ENCODE results near the gene MANF.
"Not testable (repeated sequence)": the region's sequence is repeated elsewhere in the genome, so short reads cannot be mapped to it uniquely, and the experiment has no call there.

MANF gene

DNA sequence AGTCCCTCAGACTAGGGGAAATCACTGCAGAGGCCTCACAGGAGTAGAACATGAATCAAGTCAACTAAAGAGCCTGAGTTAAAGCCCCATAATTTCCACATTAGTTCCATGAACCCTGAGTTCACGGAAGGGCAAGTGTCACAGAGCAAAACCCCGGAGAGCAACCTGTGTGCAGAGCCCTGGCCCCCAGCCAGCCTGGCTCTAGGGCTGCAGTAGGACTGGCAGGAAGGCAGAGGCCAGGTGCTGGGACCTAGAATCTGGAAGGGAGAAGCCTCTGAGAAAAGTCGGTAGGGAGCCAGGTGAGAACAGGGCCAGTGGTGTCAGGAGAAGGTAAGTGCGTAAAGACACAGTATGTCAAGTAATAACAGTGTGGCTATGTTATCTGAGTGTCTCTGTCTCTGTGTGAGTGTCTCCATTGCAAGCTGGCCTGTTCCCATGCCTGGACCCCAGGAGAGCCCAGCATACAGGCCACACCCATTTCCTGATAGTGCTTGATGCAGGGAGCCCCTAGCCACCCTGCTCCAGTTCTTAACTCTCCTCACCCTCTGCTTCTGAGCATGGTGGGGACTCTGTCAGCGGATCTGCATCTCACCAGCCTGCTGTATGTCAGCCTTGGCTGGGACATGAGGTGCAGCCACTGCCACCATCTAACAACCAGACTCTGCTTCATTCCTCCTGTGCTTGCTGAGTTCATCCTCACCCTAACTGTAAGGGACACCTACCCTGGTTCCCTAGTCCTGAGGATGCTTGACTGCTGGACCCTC, 11.3 kb upstream of the MANF start:
- DNase-seq = no peak

DNA sequence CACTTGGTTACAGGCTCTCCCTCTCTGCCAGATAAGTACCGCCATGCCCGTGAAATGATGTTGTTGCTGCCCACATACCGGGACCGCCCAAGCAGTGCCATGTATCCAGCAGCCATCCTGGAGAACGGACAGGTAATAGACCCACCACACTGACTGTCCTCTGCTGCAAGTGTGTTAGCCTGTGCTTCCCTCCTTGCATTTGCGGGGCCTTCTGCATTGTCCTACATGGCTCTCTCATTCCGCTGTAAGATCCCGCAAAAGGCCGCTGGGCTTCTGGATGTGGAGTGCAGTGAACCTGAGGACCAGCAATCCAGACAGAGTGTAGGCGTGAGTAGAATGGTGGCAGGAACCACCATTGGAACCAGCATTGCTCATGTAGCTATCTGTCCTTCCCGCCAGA, 10.6 kb upstream of the MANF start:
- no peak for DNase-seq

- DNase-seq = no peak
Observed at GRCh38 chr3:51375136-51375535, 10.0 kb upstream of the MANF start.

- DNase-seq = no peak
Observed at GRCh38 chr3:51375571-51375970, 9.5 kb upstream of the MANF start.

DNA sequence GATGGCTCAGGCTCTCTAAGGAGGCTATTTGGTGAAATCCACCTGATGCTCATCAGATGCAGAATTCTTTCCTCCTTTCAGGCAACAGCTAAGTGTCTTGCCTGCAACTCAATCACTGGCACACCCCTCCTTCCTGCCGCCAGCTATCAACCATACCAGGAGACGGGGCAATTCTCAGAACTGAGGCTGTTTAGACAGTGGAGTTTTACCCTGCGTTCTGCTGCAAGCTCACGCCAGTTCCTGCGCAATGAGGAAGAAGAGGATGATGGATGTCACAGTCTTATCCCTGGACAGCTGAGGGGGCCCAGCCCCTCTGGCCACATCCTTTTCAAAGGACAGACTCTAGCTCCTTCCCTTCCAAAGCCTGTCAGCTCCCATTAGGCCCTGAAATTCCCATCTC, 7.0 kb upstream of the MANF start:
- no peak for DNase-seq

DNA sequence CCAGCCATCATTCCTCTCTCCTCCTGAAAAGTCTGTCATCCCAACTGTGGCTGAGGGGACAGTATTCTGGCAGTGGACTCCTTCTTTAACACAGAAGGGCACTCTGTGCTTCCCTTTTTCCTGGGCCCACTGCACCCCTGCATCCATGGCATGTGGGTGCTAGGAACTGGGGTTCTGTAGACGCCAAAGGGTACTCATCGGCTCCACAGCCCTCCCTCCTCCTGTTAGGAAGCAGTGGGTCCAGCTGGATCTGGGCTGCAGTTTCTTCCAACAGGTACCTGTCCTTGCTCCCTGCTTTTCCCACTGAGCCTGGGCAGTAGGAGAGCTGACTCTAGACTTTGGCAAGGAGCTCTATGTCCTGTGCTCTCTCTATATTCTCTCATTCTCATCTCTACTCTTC, 6.4 kb upstream of the MANF start:
- no peak for DNase-seq

DNA sequence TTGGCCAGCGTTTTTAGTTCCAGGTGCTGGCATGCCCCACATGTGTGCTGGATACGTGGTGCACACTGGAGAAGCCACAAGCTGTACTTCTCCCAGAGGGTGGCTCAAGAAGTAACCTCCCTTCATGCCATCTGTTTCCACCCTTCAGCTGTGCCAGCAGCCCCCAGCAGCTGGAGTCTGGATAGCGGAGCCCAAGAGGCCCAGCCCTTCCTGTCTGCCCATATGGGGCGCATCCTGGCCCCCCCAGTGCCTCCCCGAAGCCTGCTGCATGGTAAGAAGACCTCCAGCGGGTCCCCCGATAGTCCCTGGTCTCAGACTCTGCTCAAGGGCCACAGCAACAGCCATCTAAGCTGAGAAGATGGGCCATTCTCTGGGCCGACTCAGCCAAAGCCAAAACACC, 5.8 kb upstream of the MANF start:
- no peak for DNase-seq

DNA sequence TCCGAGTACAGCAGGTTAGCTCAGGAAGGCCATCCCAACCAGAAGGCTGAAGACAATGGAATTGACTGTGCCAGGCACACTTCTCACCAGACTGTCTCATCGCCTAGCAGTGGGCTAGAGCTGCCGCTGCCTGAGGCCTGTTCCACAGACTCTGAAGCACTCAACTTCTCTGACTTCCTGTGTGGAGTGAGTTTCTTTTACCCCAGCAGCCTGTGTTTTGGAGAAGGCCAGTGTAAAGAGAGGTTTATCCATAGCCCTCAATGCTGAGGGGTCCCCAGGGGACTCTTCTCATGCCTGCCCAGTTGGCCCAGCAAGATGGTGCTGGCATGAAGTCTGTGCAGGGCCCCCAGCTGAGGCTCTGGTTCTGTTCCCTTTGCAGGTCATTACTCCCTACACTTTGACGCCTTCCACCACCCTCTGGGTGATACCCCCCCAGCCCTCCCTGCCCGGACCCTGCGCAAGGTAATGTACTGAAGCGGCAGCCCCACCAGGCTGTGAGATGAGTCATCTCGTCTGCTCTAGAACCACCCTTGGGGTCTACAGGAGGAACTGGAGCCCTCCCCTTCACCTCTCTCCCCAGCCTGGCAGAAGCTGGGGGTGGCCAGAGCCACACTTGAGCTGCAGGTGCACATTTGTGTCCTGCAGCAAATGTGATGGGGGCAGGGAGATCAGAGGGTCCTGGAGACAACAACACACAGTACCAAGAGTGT, 5.2 kb upstream of the MANF start:
- no peak for DNase-seq

- DNase-seq = no peak
Observed at GRCh38 chr3:51380601-51381332, 4.3 kb upstream of the MANF start.

- DNase-seq = no peak
Observed at GRCh38 chr3:51381333-51381705, 3.8 kb upstream of the MANF start.

GRCh38 chr3:51382076-51382745, 2.9 kb upstream of the MANF start:
- DNase-seq = no peak

DNA sequence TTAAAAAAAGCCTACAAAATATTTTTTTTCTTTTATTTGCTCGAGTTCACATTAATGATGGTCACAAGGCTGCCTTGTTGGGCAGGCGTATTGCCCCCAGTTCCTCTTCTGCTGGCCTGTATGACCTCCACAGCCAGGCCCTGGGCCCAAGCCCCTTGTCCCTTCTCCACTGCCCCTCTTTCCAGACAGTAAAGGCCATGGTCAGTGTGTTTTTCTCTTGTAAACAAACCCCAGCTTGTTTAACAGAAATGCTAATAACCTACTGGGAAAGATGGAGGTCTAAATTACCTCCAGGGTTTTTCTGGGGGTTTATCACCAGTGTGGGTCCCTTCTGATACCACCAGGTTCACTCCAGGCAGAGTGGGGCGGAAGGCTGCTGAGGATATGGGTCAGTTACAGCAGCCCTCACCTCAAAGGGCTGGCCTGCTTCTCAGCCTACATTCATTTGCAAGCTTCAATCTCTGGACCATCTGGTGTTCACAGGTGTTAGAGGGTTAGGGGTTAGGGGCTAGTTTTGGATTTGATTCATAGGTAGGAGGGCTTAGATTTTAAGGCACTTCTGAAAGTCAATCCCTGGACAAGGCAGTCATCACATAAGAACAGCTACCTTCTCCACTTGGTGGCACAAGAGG, 2.0 kb upstream of the MANF start:
- DNase-seq = no peak

GRCh38 chr3:51384055-51384725, 901 bp upstream of the MANF start:
- DNase-seq = peak in 2 of 3 donors; percentile 31 to 50

DNA sequence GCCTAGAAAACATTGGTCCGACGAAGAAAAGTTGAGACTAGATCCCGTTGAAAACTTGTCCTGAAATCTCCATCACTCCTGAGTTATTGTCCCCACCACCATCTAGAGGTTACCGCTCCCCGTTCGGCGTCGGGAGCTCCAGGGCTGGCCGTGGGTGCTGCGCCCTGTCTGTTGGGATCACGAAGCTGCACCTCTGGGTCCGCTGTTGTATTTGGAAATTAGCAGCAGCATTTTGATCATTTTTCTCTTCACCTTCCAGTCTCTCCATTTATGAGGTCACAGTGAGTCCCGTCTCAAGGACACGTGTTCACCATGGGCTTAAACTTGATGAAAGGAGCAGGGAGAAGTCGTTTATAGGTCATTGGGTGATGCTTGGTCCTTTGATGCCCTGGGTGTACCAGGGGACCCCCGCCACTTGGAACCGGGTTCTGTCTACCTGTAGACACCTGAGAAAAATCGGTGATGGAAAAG, 565 bp downstream of the MANF start:
- DNase-seq = peak in 2 of 3 donors; percentile 17 to 30

GRCh38 chr3:51386159-51386851, 1.2 kb downstream of the MANF start:
- DNase-seq = no peak

DNA sequence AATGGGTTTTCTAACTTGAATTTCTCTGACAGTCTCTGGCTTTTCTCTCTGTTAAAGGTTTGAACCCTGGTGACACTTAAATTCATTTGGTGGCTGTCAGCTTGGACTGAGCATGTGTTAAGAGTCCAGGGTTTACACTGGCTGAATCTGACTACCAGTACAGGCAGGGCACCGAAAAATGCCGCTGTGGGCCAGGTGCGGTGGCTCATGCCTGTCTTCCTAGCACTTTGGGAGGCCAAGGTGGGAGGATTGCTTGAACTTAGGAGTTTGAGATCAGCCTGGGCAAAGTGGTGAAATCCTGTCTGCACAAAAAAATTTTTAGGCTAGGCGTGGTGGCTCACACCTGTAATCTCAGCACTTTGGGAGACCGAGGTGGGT, 1.8 kb downstream of the MANF start:
- no peak for DNase-seq

DNA sequence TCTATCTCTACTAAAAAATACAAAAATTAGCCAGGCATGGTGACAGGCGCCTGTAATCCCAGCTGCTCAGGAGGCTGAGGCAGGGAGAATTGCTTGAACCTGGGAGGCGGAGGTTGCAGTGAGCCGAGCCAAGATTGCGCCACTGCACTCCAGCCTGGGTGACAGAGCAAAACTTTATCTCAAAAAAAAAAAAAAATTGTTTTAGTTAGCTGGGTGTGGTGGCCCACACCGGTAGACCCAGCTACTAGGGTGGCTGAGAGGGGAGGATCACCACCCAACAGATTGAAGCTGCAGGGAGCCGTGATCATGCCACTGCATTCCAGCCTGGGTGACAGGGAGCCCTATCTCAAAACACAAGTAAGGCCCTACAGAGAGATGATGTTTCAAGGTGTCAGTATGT, 2.2 kb downstream of the MANF start:
- DNase-seq = not testable (repeated sequence)

DNA sequence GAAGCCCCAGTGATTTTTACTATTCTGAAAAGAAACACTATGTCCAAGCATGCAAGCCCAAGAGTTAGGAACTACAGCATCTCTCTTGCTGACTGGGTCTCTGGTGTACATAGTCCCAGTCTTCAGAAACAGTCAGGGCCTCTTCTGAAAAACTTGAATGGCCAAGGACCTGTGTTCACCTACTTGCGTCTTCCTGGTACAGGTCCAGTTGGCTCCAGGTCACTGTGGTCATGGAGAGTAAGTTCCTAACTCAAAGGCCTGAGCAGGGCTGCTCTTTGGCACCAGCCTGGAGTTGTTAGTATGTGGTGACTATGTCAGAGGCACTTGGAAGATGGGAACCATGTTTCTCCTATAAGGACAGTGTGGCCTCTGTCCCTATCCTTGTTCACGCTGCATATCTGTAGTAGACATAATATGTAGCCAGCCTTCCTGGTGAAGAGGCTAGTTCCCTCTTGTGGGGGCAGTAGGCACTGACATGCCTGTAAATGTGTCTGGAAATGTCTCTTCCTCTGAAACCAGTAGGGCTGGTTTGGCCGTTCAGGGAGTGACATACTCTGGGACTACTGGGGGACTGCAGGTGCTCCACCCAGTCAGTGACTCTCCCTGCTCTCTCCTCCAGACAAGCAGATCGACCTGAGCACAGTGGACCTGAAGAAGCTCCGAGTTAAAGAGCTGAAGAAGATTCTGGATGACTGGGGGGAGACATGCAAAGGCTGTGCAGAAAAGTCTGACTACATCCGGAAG, 3.4 kb downstream of the MANF start:
- peak in 2 of 3 donors; percentile 32 to 34 for DNase-seq

DNA sequence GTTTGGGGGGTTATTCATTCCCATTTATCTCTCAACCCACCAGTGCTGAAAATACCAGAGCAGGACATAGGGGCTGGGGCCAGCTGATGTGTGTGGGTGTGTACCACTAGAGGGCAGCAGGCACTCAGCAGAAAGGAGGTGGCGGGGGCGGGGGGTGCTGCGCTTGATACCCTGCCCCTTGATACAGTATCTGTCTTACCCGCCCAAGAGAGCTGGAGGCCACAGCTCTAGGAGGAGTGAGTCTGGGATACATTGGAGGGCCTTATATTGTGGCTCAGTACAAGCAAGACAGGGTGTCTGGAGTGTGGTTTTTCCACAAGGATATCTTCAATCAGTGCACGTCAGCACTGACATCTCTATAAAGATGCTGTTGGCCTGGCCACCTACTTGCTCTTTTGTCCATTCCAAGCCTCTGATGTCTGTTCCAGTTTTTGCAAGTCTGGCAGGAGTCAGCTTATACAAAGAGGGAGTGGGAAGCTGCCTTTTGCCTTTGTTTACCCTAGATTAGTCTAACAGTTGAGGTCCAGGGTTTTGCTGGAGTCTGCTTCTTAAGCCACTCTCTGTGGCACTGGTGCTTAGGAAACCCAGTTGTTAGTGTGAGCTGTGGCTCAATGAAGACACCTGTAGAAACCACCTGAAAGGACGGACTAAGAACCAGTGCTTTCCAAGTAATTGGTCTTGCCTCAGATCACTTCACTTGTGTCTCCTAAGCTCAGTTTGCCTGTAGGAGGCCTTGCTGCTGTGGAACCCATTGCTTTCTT, 4.5 kb downstream of the MANF start:
- peak; percentile 60 to 79 (median 67) for DNase-seq
